H9 (cell line): Measurements from ENCODE around the gene DMAC2. TPM values are rescaled to one million over a fixed set of nuclear protein-coding genes. Genes with fewer than 3 reads are reported as not detected.
"Not testable (repeated sequence)": the region's sequence is repeated elsewhere in the genome, so short reads cannot be mapped to it uniquely, and the experiment has no call there.

Experiments
- DNase-seq: peaks from one replicate; pipeline ENCODE4 v3.0.0-alpha.2; 2017
- H2AFZ ChIP-seq: one replicate; pipeline ENCODE4 v1.6.1; 2013; ENCODE audit warnings: mild to moderate bottlenecking, low read length, control low read depth, moderate library complexity
- H2AK5ac ChIP-seq: 2 replicates; pipeline ENCODE4 v1.6.1; 2013; ENCODE audit warnings: low read length, control low read depth, mixed read lengths; ENCODE audit not compliant: insufficient read length
- H2BK120ac ChIP-seq: one replicate; pipeline ENCODE4 v1.6.1; 2013; ENCODE audit warnings: low read depth, mild to moderate bottlenecking, low read length, control low read depth, inconsistent platforms; ENCODE audit not compliant: poor library complexity, severe bottlenecking
- H2BK12ac ChIP-seq: 2 replicates; pipeline ENCODE4 v1.6.1; 2013; ENCODE audit warnings: low read length, control low read depth, mixed read lengths, low read depth; ENCODE audit not compliant: insufficient read length
- H2BK15ac ChIP-seq: 2 replicates; pipeline ENCODE4 v1.6.1; 2013; ENCODE audit warnings: low read depth, low read length, control low read depth
- H2BK20ac ChIP-seq: one replicate; pipeline ENCODE4 v1.6.1; 2013; ENCODE audit warnings: low read depth, mild to moderate bottlenecking, low read length, control low read depth, inconsistent platforms; ENCODE audit not compliant: poor library complexity, severe bottlenecking
- H2BK5ac ChIP-seq: 2 replicates; pipeline ENCODE4 v1.6.1; 2013; ENCODE audit warnings: low read length, control low read depth, mixed read lengths; ENCODE audit not compliant: insufficient read length
- H3K14ac ChIP-seq: 2 replicates; pipeline ENCODE4 v1.6.1; 2013; ENCODE audit warnings: low read length, control low read depth; ENCODE audit not compliant: insufficient read depth
- H3K18ac ChIP-seq: 2 replicates; pipeline ENCODE4 v1.6.1; 2013; ENCODE audit warnings: low read depth, mild to moderate bottlenecking, mixed read lengths, low read length, control low read depth; ENCODE audit not compliant: insufficient read length
- H3K23ac ChIP-seq: 2 replicates; pipeline ENCODE4 v1.6.1; 2013; ENCODE audit warnings: low read length, control low read depth, mixed read lengths, low read depth; ENCODE audit not compliant: insufficient read length
- H3K23me2 ChIP-seq: 2 replicates; pipeline ENCODE4 v1.6.1; 2013; ENCODE audit warnings: low read depth, mild to moderate bottlenecking, mixed read lengths, low read length, control low read depth; ENCODE audit not compliant: insufficient read length, poor library complexity, severe bottlenecking
- H3K27ac ChIP-seq: 2 replicates; pipeline ENCODE4 v1.5.1; 2013; ENCODE audit warnings: low read length, control low read depth, mixed read lengths, low read depth; ENCODE audit not compliant: insufficient read length
- H3K27me3 ChIP-seq: 2 replicates; pipeline ENCODE4 v1.6.1; 2013; ENCODE audit warnings: low read length, control low read depth, inconsistent platforms; ENCODE audit not compliant: insufficient read depth
- H3K4ac ChIP-seq: 2 replicates; pipeline ENCODE4 v1.6.1; 2013; ENCODE audit warnings: low read depth, mild to moderate bottlenecking, control low read depth, inconsistent platforms, low read length, moderate library complexity
- H3K4me1 ChIP-seq: 2 replicates; pipeline ENCODE4 v1.6.1; 2013; ENCODE audit warnings: low read length, control low read depth, inconsistent platforms; ENCODE audit not compliant: insufficient read depth
- H3K4me2 ChIP-seq: 2 replicates; pipeline ENCODE4 v1.6.1; 2013; ENCODE audit warnings: low read length, control low read depth, mixed read lengths; ENCODE audit not compliant: insufficient read length, insufficient read depth
- H3K56ac ChIP-seq: 2 replicates; pipeline ENCODE4 v1.6.1; 2013; ENCODE audit warnings: low read depth, mild to moderate bottlenecking, mixed read lengths, low read length, control low read depth; ENCODE audit not compliant: insufficient read length
- H3K79me1 ChIP-seq: 2 replicates; pipeline ENCODE4 v1.6.1; 2013; ENCODE audit warnings: low read depth, mild to moderate bottlenecking, moderate library complexity, low read length, control low read depth, inconsistent platforms; ENCODE audit not compliant: insufficient read depth, poor library complexity, severe bottlenecking
- H3K79me2 ChIP-seq: 2 replicates; pipeline ENCODE4 v1.6.1; 2013; ENCODE audit warnings: low read length, control low read depth, inconsistent platforms; ENCODE audit not compliant: insufficient read depth
- H3K9ac ChIP-seq: 2 replicates; pipeline ENCODE4 v1.6.1; 2013; ENCODE audit warnings: low read length, control low read depth, mixed read lengths; ENCODE audit not compliant: insufficient read length; ENCODE audit errors: extremely low read depth
- H3K9me3 ChIP-seq: one replicate; pipeline ENCODE4 v1.6.1; 2013; ENCODE audit warnings: low read depth, low read length, inconsistent platforms; ENCODE audit not compliant: control insufficient read depth
- H3T11ph ChIP-seq: one replicate; pipeline ENCODE4 v1.6.1; 2013; ENCODE audit warnings: mild to moderate bottlenecking, low read length, control low read depth, inconsistent platforms
- H4K20me1 ChIP-seq: one replicate; pipeline ENCODE4 v1.6.1; 2013; ENCODE audit not compliant: control insufficient read depth, insufficient read length, insufficient read depth
- H4K5ac ChIP-seq: 2 replicates; pipeline ENCODE4 v1.6.1; 2013; ENCODE audit warnings: low read depth, mild to moderate bottlenecking, mixed read lengths, low read length, control low read depth; ENCODE audit not compliant: insufficient read length
- H4K8ac ChIP-seq: replicated peaks from 2 replicates; pipeline ENCODE4 v1.6.1; 2013; ENCODE audit warnings: low read length, control low read depth, mixed read lengths, low read depth; ENCODE audit not compliant: insufficient read length
- H4K91ac ChIP-seq: 2 replicates; pipeline ENCODE4 v1.6.1; 2013; ENCODE audit warnings: low read depth, mild to moderate bottlenecking, moderate library complexity, mixed read lengths, low read length, control low read depth; ENCODE audit not compliant: insufficient read length
- H3K27ac Mint-ChIP-seq, 3 experiments: 2 replicates in 2 of 3; 3 replicates in 1 of 3; pipeline ENCODE4 v1.8.0; 2020 to 2021; ENCODE audit warnings: mixed read lengths in 3 of 3, mild to moderate bottlenecking in 1 of 3, moderate library complexity in 1 of 3
- H3K27me3 Mint-ChIP-seq: 2 replicates; pipeline ENCODE4 v1.8.0; 2021; ENCODE audit warnings: low read depth, mild to moderate bottlenecking, moderate library complexity, mixed read lengths
- H3K36me3 Mint-ChIP-seq, 3 experiments: 2 replicates in 2 of 3; 3 replicates in 1 of 3; pipeline ENCODE4 v1.8.0; 2020 to 2021; ENCODE audit warnings: low read depth in 3 of 3, mixed read lengths in 3 of 3; ENCODE audit not compliant: insufficient read depth in 1 of 3
- H3K4me1 Mint-ChIP-seq, 2 experiments: 2 replicates each; pipeline ENCODE4 v1.8.0; 2020; ENCODE audit warnings: mixed read lengths in 2 of 2
- H3K4me3 Mint-ChIP-seq, 2 experiments: 2 replicates in 1 of 2; 3 replicates in 1 of 2; pipeline ENCODE4 v1.8.0; 2020 to 2021; ENCODE audit warnings: mild to moderate bottlenecking in 2 of 2, mixed read lengths in 2 of 2, moderate library complexity in 1 of 2
- H3K9me3 Mint-ChIP-seq, 2 experiments: 2 replicates in 1 of 2; 3 replicates in 1 of 2; pipeline ENCODE4 v1.8.0; 2020; ENCODE audit warnings: mild to moderate bottlenecking in 2 of 2, mixed read lengths in 2 of 2, moderate library complexity in 1 of 2
- CTCF ChIP-seq: fragments of 200-600 bp; sonication (generic); conservative IDR thresholded peaks from 3 replicates; pipeline ENCODE4 v1.8.0; 2021; ENCODE audit warnings: antibody characterized with exemption, mild to moderate bottlenecking
- WGBS: extraction: QIAGEN DNeasy Blood & Tissue Kit; methylation state at CpG from one replicate; pipeline ENCODE4 v1.1.7; 2013; ENCODE audit warnings: missing lambda C conversion rate, low lambda C conversion rate, mixed read lengths; ENCODE audit not compliant: insufficient read length; ENCODE audit errors: extremely low coverage; 5-methylcytosine and 5-hydroxymethylcytosine counted together
- total RNA-seq: library from RNA; stranded (reverse); gene quantifications from 2 replicates; pipeline ENCODE4 v1.2.1, GENCODE V29; 2021

DMAC2 gene
- total RNA-seq, 1 experiment from 2014 or later = 70.5 TPM

DNA sequence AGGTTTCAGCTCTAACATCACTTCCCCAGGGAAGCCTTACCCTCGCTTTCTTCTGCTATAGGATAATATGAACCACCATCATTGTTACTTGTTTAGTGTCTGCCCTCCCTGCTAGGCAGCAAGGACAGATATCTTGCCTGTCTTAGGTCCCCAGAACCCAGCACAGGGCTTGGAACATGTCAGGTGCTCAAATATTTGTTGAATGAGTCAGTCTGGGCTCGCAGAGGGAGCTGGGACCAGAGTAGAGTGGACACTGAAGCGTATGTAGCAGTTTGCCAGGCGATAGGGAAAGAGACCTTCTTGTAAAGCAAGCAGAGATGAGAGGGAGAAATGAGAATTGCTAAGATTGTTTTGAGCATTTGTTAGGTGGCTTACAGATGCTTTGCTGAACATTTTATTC lies 30.4 kb downstream of the DMAC2 start:
- Histone ChIP-seq H2BK120ac (no peak overlapping the region), H3K23ac (no peak overlapping the region), H2AFZ (no peak overlapping the region), H3K23me2 (peaks cover 4% of the 10 kb centered on the region), H2AK5ac (no peak overlapping the region), H3K14ac (no peak overlapping the region), H3T11ph (no peak overlapping the region), H3K4ac (no peak overlapping the region), H4K8ac (no peak overlapping the region), H3K27ac (no peak overlapping the region), H3K79me1 (no peaks in the 10 kb centered on the region), H3K79me2 (no peaks in the 10 kb centered on the region), H4K20me1 (peaks cover 3% of the 10 kb centered on the region), H3K27me3 (no peaks in the 10 kb centered on the region), H4K5ac (no peak overlapping the region), H3K9ac (no peak overlapping the region), H2BK12ac (no peak overlapping the region), H3K9me3 (no peaks in the 10 kb centered on the region), H4K91ac (no peak overlapping the region), H2BK5ac (no peak overlapping the region), H2BK20ac (no peak overlapping the region), H2BK15ac (no peak overlapping the region), H3K4me1 (no peaks in the 10 kb centered on the region; the same call in 1 of the 2 replicates), H3K18ac (no peak overlapping the region), H3K56ac (no peak overlapping the region), H3K4me2 (no peak overlapping the region)
- H3K4me3 Mint-ChIP-seq = no peak overlapping the region
- TF ChIP-seq CTCF = no peak
- H3K9me3 Mint-ChIP-seq = no peaks in the 10 kb centered on the region
- peaks cover 0 to 15% (median 9%) of the 10 kb centered on the region in 3 experiments; a peak in 3 of 7 replicates for H3K36me3 Mint-ChIP-seq
- peak overlapping the region in 2 of 3 experiments; percentile 0 to 62; a peak in 2 of 7 replicates for H3K27ac Mint-ChIP-seq
- peak; percentile 37 for DNase-seq
- WGBS = no CpG with 5 or more reads among the region's 4 CpGs
- H3K4me1 Mint-ChIP-seq = peaks cover 7 to 18% of the 10 kb centered on the region in 2 experiments
- no peaks in the 10 kb centered on the region; the same call in 1 of the 2 replicates for H3K27me3 Mint-ChIP-seq

DNA sequence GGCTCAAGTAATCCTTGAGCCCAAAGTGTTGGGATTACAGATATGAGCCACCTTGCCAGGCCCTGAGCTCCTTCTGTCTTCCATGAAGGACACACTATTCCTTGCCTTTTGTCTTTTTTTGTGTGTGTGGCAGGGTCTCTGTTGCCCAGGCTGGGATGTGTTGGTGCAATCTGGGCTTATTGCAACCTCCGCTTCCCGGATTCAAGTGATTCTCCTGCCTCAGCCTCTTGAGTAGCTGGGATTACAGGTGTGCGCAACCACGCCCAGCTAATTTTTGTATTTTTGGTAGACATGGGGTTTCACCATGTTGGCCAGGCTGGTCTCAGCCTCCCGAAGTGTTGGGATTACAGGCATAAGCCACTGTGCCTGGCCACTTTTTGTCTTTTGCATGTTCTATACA lies 30.9 kb downstream of the DMAC2 start:
- not testable (repeated sequence) for H3K18ac ChIP-seq, H3K4ac ChIP-seq, H4K20me1 ChIP-seq, H3K79me1 ChIP-seq, H2AFZ ChIP-seq, H3K27me3 ChIP-seq, H2BK12ac ChIP-seq, DNase-seq, H3K4me1 ChIP-seq, H3K56ac ChIP-seq, H3T11ph ChIP-seq, H4K91ac ChIP-seq, H2BK20ac ChIP-seq, H3K14ac ChIP-seq, H3K9me3 ChIP-seq, H3K27me3 Mint-ChIP-seq, H2BK120ac ChIP-seq, H3K4me2 ChIP-seq, H3K9me3 Mint-ChIP-seq, H3K23me2 ChIP-seq, H3K27ac ChIP-seq, H3K23ac ChIP-seq, H2BK15ac ChIP-seq, H4K5ac ChIP-seq, H4K8ac ChIP-seq, H2BK5ac ChIP-seq, H3K9ac ChIP-seq, H2AK5ac ChIP-seq, H3K4me3 Mint-ChIP-seq, H3K27ac Mint-ChIP-seq, H3K79me2 ChIP-seq
- peaks cover 7 to 18% of the 10 kb centered on the region in 2 experiments for H3K4me1 Mint-ChIP-seq
- peaks cover 0 to 10% (median 7%) of the 10 kb centered on the region in 3 experiments; a peak in 3 of 7 replicates for H3K36me3 Mint-ChIP-seq
- WGBS = no CpG with 5 or more reads among the region's 5 CpGs
